Vagina (tissue), 2 donors: ENCODE measurements around the gene UTS2. TPM values are rescaled to one million over a fixed set of nuclear protein-coding genes. Genes with fewer than 3 reads are reported as not detected.

Source experiments
- DNase-seq, 2 donors: peaks; one replicate each; pipeline ENCODE4 v3.0.0-alpha.2; 2017; ENCODE audit errors: extremely low spot score in 2 of 2
- H3K27ac ChIP-seq: fragments of 200-600 bp; sonication (generic); one replicate; pipeline ENCODE4 v1.5.1; 2019
- H3K27me3 ChIP-seq: fragments of 200-600 bp; sonication (generic); one replicate; pipeline ENCODE4 v1.5.1; 2019
- H3K36me3 ChIP-seq, 2 donors: fragments of 200-600 bp; sonication (generic); one replicate each; pipeline ENCODE4 v1.5.1; 2017 to 2019
- H3K4me1 ChIP-seq: fragments of 200-600 bp; sonication (generic); one replicate; pipeline ENCODE4 v1.5.1; 2019
- H3K4me3 ChIP-seq, 2 donors: fragments of 200-600 bp; sonication (generic); 1 replicate in 1 of 2; 2 replicates in 1 of 2; pipeline ENCODE4 v1.5.1; 2016 to 2019
- H3K9me3 ChIP-seq: fragments of 200-600 bp; sonication (generic); one replicate; pipeline ENCODE4 v1.5.1; 2019
- CTCF ChIP-seq, 3 experiments: fragments of 450-650 bp in 2 of 3; fragments of 200-600 bp in 1 of 3; sonication (generic) in 1 of 3; IDR thresholded peaks; one replicate each; pipeline ENCODE4 v1.5.1; 2017 to 2019; ENCODE audit warnings: antibody characterized with exemption in 3 of 3, mild to moderate bottlenecking in 2 of 3, moderate library complexity in 2 of 3
- POLR2A ChIP-seq, 2 donors: fragments of 450-650 bp; IDR thresholded peaks; one replicate each; pipeline ENCODE4 v1.6.1; 2017; ENCODE audit warnings: antibody characterized with exemption in 2 of 2, mild to moderate bottlenecking in 2 of 2, moderate library complexity in 2 of 2
- POLR2AphosphoS5 ChIP-seq, 2 donors: sonication (generic); formaldehyde crosslinking; IDR thresholded peaks; one replicate each; pipeline ENCODE4 v1.9.0; 2017; ENCODE audit warnings: antibody characterized with exemption in 2 of 2, mild to moderate bottlenecking in 2 of 2, low read depth in 1 of 2; ENCODE audit not compliant: insufficient read depth in 1 of 2
- intact Hi-C: fragments of 100-400 bp; cut with DNase I; formaldehyde crosslinking; loops from one replicate; pipeline ENCODE4 v1.15.1; 2023
- total RNA-seq: library from RNA; depleted of rRNA; stranded (reverse); fragments of >200 nt; gene quantifications from one replicate; pipeline ENCODE4 v1.2.3, GENCODE V29; 2016

UTS2 gene
- total RNA-seq, 1 donor from 2014 or later: 5.4 TPM

GRCh38 chr1:7810395-7810794 is 42.5 kb downstream of the UTS2 start:
- DNase-seq: no peak
- Histone ChIP-seq H3K9me3 (no peaks in the 10 kb centered on the region), H3K36me3 (peaks cover 0 to 70% of the 10 kb centered on the region in 2 donors), H3K27me3 (no peaks in the 10 kb centered on the region), H3K27ac (no peak overlapping the region), H3K4me3 (no peak overlapping the region), H3K4me1 (no peaks in the 10 kb centered on the region)
- TF ChIP-seq POLR2A (IDR thresholded peaks at IDR 0.05): no peak
- TF ChIP-seq CTCF (IDR thresholded peaks at IDR 0.05): no peak
- no peak for TF ChIP-seq POLR2AphosphoS5 (IDR thresholded peaks at IDR 0.05; ENCODE audit: insufficient read depth in 1 of 2, low read depth in 1 of 2)
- intact Hi-C loops: no loop called here

- no peak overlapping the region for H3K27ac ChIP-seq
- H3K27me3 ChIP-seq: no peaks in the 10 kb centered on the region
- H3K36me3 ChIP-seq: peaks cover 0 to 77% of the 10 kb centered on the region in 2 donors
- no peak overlapping the region for H3K4me3 ChIP-seq
- no peak for TF ChIP-seq POLR2AphosphoS5 (IDR thresholded peaks at IDR 0.05; ENCODE audit: insufficient read depth in 1 of 2, low read depth in 1 of 2)
- no peak for TF ChIP-seq POLR2A (IDR thresholded peaks at IDR 0.05)
- no peak for TF ChIP-seq CTCF (IDR thresholded peaks at IDR 0.05)
- H3K4me1 ChIP-seq: no peaks in the 10 kb centered on the region
- no peaks in the 10 kb centered on the region for H3K9me3 ChIP-seq
- intact Hi-C loops: no loop called here
- DNase-seq: no peak
These were observed 43.1 kb downstream of the UTS2 start for GRCh38 chr1:7809742-7810141.

GRCh38 chr1:7808253-7808844 is 44.5 kb downstream of the UTS2 start:
- no peaks in the 10 kb centered on the region for H3K27me3 ChIP-seq
- no peaks in the 10 kb centered on the region for H3K9me3 ChIP-seq
- H3K36me3 ChIP-seq: peaks cover 0 to 82% of the 10 kb centered on the region in 2 donors
- no peak overlapping the region for H3K27ac ChIP-seq
- H3K4me3 ChIP-seq: no peak overlapping the region
- intact Hi-C loops: no loop called here
- TF ChIP-seq POLR2AphosphoS5 (IDR thresholded peaks at IDR 0.05; ENCODE audit: insufficient read depth in 1 of 2, low read depth in 1 of 2) (no peak), POLR2A (IDR thresholded peaks at IDR 0.05) (no peak), CTCF (IDR thresholded peaks at IDR 0.05) (no peak)
- DNase-seq: no peak
- H3K4me1 ChIP-seq: no peaks in the 10 kb centered on the region

GRCh38 chr1:7805460-7805859 is 47.4 kb downstream of the UTS2 start:
- Histone ChIP-seq H3K27ac (no peak overlapping the region), H3K27me3 (no peaks in the 10 kb centered on the region), H3K4me3 (no peak overlapping the region), H3K36me3 (peaks cover 0 to 79% of the 10 kb centered on the region in 2 donors), H3K9me3 (no peaks in the 10 kb centered on the region), H3K4me1 (no peaks in the 10 kb centered on the region)
- TF ChIP-seq CTCF (IDR thresholded peaks at IDR 0.05) (no peak), POLR2A (IDR thresholded peaks at IDR 0.05) (no peak), POLR2AphosphoS5 (IDR thresholded peaks at IDR 0.05; ENCODE audit: insufficient read depth in 1 of 2, low read depth in 1 of 2) (no peak)
- intact Hi-C loops: no loop called here
- no peak for DNase-seq

Other genes with a start within 250 kb of the UTS2 start
- 59.2 TPM for gene VAMP3, start 81.8 kb downstream of the UTS2 start, total RNA-seq
- gene PER3, start 68.8 kb downstream of the UTS2 start, total RNA-seq: 24.6 TPM
- gene TNFRSF9, start 87.8 kb upstream of the UTS2 start, total RNA-seq: not detected
- 119 TPM for gene PARK7, start 108.6 kb upstream of the UTS2 start, total RNA-seq
- 160 TPM for gene ERRFI1, start 173.2 kb upstream of the UTS2 start, total RNA-seq